Effector memory CD4-positive, alpha-beta T cell (primary cell): Measurements from ENCODE around the gene ZBTB20.

Experiments
- DNase-seq, 3 donors: peaks; one replicate each; pipeline ENCODE4 v3.0.0-alpha.2; 2020
- H3K27ac ChIP-seq: 2 replicates; pipeline ENCODE4 v1.7.0; 2013; ENCODE audit warnings: mild to moderate bottlenecking, low read length, moderate library complexity; ENCODE audit not compliant: insufficient read depth, poor library complexity, severe bottlenecking
- H3K27me3 ChIP-seq: replicated peaks from 2 replicates; pipeline ENCODE4 v1.7.0; 2013; ENCODE audit warnings: mild to moderate bottlenecking, low read length; ENCODE audit not compliant: insufficient read depth, control insufficient read depth, poor library complexity, severe bottlenecking
- H3K36me3 ChIP-seq: 2 replicates; pipeline ENCODE4 v1.7.0; 2013; ENCODE audit warnings: mild to moderate bottlenecking, low read length, moderate library complexity; ENCODE audit not compliant: control insufficient read depth, insufficient read depth
- H3K4me1 ChIP-seq: 2 replicates; pipeline ENCODE4 v1.7.0; 2013; ENCODE audit warnings: low read length, mild to moderate bottlenecking; ENCODE audit not compliant: control insufficient read depth, insufficient read depth, poor library complexity, severe bottlenecking
- H3K4me3 ChIP-seq: 2 replicates; pipeline ENCODE4 v1.7.0; 2013; ENCODE audit warnings: low read length, low read depth, mild to moderate bottlenecking; ENCODE audit not compliant: insufficient read depth, poor library complexity, severe bottlenecking
- H3K9me3 ChIP-seq: 2 replicates; pipeline ENCODE4 v1.7.0; 2013; ENCODE audit warnings: mild to moderate bottlenecking, low read length, moderate library complexity; ENCODE audit not compliant: control insufficient read depth

ZBTB20 gene

DNA sequence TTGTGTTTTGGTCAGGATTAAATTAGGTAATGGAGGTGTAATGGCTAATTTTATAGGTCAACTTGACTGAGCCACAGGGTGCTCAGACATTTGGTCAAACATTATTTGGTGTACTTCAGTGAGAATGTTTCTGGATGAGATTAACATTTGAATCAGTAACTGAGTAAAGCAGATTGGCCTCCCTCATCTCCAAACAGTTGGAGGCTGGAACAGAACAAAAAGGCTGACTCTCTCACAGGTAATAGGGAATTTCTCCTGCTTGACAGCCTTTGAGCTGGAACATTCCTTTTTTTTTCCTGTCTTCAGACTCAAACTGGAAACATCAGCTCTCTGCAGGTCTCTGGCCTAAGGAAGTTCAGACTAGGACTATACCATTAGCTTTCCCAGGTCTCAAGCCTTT is 280.7 kb downstream of the ZBTB20 start:
- no peak overlapping the region for H3K27ac ChIP-seq
- peaks cover 4% of the 10 kb centered on the region for H3K4me1 ChIP-seq
- H3K36me3 ChIP-seq = no peaks in the 10 kb centered on the region
- H3K27me3 ChIP-seq = no peaks in the 10 kb centered on the region
- no peak for DNase-seq
- no peak overlapping the region for H3K4me3 ChIP-seq
- H3K9me3 ChIP-seq = no peaks in the 10 kb centered on the region

- Histone ChIP-seq H3K36me3 (no peaks in the 10 kb centered on the region), H3K4me1 (peaks cover 4% of the 10 kb centered on the region), H3K9me3 (no peaks in the 10 kb centered on the region), H3K27me3 (no peaks in the 10 kb centered on the region), H3K27ac (no peak overlapping the region), H3K4me3 (no peak overlapping the region)
- DNase-seq = no peak
Observed at GRCh38 chr3:114864970-114865369, 282.1 kb downstream of the ZBTB20 start.

DNA sequence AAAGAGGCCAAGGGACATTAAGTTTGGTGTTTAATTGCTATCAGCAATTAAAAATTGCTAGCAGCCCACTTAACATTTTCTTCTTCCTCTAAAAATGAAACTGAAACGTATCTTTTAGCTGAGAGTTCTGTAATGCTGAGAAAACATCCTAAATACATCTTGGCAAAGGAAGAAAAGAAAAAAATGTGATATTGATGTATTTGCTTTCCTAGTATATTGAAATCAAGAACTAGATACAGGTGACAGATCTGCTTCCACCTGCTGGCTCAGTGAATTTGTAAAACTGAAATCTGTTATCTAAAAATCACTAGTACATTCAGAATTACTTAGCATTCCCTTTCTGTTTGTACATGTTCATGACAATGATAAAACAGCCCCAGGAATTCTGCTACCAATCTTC is 283.2 kb downstream of the ZBTB20 start:
- H3K9me3 ChIP-seq = no peaks in the 10 kb centered on the region
- H3K4me3 ChIP-seq = peak overlapping the region; percentile 28
- no peak for DNase-seq
- H3K27ac ChIP-seq = no peak overlapping the region
- H3K36me3 ChIP-seq = no peaks in the 10 kb centered on the region
- H3K4me1 ChIP-seq = peaks cover 4% of the 10 kb centered on the region
- no peaks in the 10 kb centered on the region for H3K27me3 ChIP-seq

DNA sequence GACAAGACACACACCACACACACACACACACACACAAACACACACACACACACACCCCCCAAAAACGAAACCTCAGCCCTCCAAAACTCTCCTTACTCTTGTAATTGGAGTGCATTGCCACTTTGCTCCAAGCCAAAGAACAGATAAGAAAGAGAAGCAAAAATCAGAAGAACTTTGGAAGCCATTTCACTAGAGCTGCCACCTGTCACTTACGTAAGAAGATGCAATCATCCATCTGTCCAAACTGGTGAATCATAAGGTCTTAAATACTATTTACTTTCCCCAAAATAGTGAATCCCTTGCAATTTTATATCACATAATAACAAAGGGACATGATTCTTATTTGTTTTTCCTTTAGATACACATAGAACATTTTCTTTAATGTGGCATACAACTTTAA is 285.4 kb downstream of the ZBTB20 start:
- no peaks in the 10 kb centered on the region for H3K36me3 ChIP-seq
- H3K9me3 ChIP-seq = no peaks in the 10 kb centered on the region
- no peaks in the 10 kb centered on the region for H3K27me3 ChIP-seq
- H3K27ac ChIP-seq = no peak overlapping the region
- no peak for DNase-seq
- H3K4me3 ChIP-seq = no peak overlapping the region
- peaks cover 4% of the 10 kb centered on the region for H3K4me1 ChIP-seq

GRCh38 chr3:114860531-114860930 is 286.6 kb downstream of the ZBTB20 start:
- DNase-seq = no peak
- no peak overlapping the region for H3K27ac ChIP-seq
- H3K36me3 ChIP-seq = no peaks in the 10 kb centered on the region
- no peak overlapping the region for H3K4me3 ChIP-seq
- H3K9me3 ChIP-seq = no peaks in the 10 kb centered on the region
- no peaks in the 10 kb centered on the region for H3K27me3 ChIP-seq
- peaks cover 4% of the 10 kb centered on the region for H3K4me1 ChIP-seq

- Histone ChIP-seq H3K4me3 (no peak overlapping the region), H3K27me3 (no peaks in the 10 kb centered on the region), H3K4me1 (no peaks in the 10 kb centered on the region), H3K27ac (no peak overlapping the region), H3K36me3 (no peaks in the 10 kb centered on the region), H3K9me3 (no peaks in the 10 kb centered on the region)
- no peak for DNase-seq
Observed at GRCh38 chr3:114858329-114858728, 288.8 kb downstream of the ZBTB20 start.

DNA sequence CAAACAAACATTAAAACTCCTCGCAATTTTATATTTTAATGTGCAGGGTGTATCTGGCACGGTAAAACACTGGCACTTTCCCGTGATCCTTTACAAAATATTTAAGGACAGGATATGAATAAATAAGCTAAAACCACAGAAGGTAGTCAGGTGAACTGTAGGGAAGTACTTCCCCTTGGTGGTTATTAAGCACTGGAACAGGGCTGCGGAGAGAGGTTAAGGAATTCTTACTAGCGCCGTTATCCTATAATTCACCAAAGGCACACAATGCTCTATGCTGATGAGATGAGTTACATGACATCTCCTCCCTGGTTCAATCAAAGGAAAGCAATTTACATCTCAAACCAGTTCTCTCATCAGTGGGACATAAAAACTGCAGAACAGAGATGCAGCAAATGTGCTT is 289.8 kb downstream of the ZBTB20 start:
- H3K4me1 ChIP-seq = no peaks in the 10 kb centered on the region
- DNase-seq = no peak
- H3K36me3 ChIP-seq = no peaks in the 10 kb centered on the region
- H3K27ac ChIP-seq = no peak overlapping the region
- no peak overlapping the region for H3K4me3 ChIP-seq
- H3K9me3 ChIP-seq = no peaks in the 10 kb centered on the region
- H3K27me3 ChIP-seq = no peaks in the 10 kb centered on the region

- Histone ChIP-seq H3K27me3 (no peaks in the 10 kb centered on the region), H3K27ac (no peak overlapping the region), H3K9me3 (no peaks in the 10 kb centered on the region), H3K4me1 (no peaks in the 10 kb centered on the region), H3K4me3 (no peak overlapping the region), H3K36me3 (no peaks in the 10 kb centered on the region)
- no peak for DNase-seq
Observed at GRCh38 chr3:114856835-114857234, 290.3 kb downstream of the ZBTB20 start.

- Histone ChIP-seq H3K27me3 (no peaks in the 10 kb centered on the region), H3K4me3 (no peak overlapping the region), H3K36me3 (no peaks in the 10 kb centered on the region), H3K9me3 (no peaks in the 10 kb centered on the region), H3K27ac (no peak overlapping the region), H3K4me1 (no peaks in the 10 kb centered on the region)
- DNase-seq = no peak
Observed at GRCh38 chr3:114855839-114856238, 291.2 kb downstream of the ZBTB20 start.

DNA sequence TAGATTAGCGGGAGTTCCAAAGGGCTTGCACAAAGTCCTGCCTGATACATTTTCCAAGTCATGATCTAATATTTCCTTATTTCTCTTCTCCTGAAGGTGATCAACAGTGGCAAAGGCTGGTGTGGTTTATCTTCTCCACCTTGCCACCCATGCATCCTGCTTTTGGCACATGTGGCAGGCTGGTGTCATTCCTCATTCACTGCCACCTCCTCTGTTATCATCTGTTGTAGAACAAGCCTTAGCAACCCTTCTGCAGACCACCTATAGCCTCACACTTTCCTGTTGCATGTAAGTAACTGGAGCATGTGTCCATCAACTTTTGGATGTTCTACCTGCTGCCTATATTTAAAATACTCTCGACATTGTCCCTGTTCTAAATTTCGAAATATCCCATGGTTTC is 294.1 kb downstream of the ZBTB20 start:
- H3K4me3 ChIP-seq = no peak overlapping the region
- no peak for DNase-seq
- H3K4me1 ChIP-seq = no peaks in the 10 kb centered on the region
- no peaks in the 10 kb centered on the region for H3K36me3 ChIP-seq
- no peaks in the 10 kb centered on the region for H3K27me3 ChIP-seq
- H3K27ac ChIP-seq = no peak overlapping the region
- H3K9me3 ChIP-seq = no peaks in the 10 kb centered on the region

- Histone ChIP-seq H3K27ac (no peak overlapping the region), H3K4me3 (no peak overlapping the region), H3K36me3 (no peaks in the 10 kb centered on the region), H3K4me1 (no peaks in the 10 kb centered on the region), H3K9me3 (no peaks in the 10 kb centered on the region), H3K27me3 (no peaks in the 10 kb centered on the region)
- no peak for DNase-seq
Observed at GRCh38 chr3:114850898-114851297, 296.2 kb downstream of the ZBTB20 start.
